NB4 (cell line): Measurements from ENCODE around the gene RAB15.

ENCODE experiments used
- CTCF ChIP-seq: IDR thresholded peaks from one replicate; pipeline ENCODE4 v1.5.1; 2012; ENCODE audit warnings: low read depth, low read length
- MAX ChIP-seq: IDR thresholded peaks from 2 replicates; pipeline ENCODE4 v1.6.1; 2011; ENCODE audit warnings: low read depth, low read length

- TF ChIP-seq MAX (no peak), CTCF (no peak)
Observed at GRCh38 chr14:64966976-64967375, 5.2 kb downstream of the RAB15 start.
